Endothelial cell (in vitro differentiated cells): ENCODE measurements around the gene LCE4A. TPM values are rescaled to one million over a fixed set of nuclear protein-coding genes. Genes with fewer than 3 reads are reported as not detected.

Experiments used
- DNase-seq: peaks from one replicate; pipeline ENCODE4 v3.0.0; 2021; ENCODE audit warnings: low spot score
- H3K27ac Mint-ChIP-seq: one replicate; pipeline ENCODE4 v1.8.0; 2021; ENCODE audit warnings: mixed read lengths, inconsistent platforms; ENCODE audit not compliant: unreplicated experiment
- H3K27me3 Mint-ChIP-seq: one replicate; pipeline ENCODE4 v1.8.0; 2021; ENCODE audit warnings: mild to moderate bottlenecking, moderate library complexity, mixed read lengths, inconsistent platforms; ENCODE audit not compliant: unreplicated experiment
- H3K36me3 Mint-ChIP-seq: one replicate; pipeline ENCODE4 v1.8.0; 2021; ENCODE audit warnings: mild to moderate bottlenecking, low read depth, mixed read lengths, inconsistent platforms; ENCODE audit not compliant: unreplicated experiment
- H3K4me1 Mint-ChIP-seq: one replicate; pipeline ENCODE4 v1.8.0; 2021; ENCODE audit warnings: mild to moderate bottlenecking, mixed read lengths, inconsistent platforms; ENCODE audit not compliant: unreplicated experiment
- H3K4me3 Mint-ChIP-seq: one replicate; pipeline ENCODE4 v1.8.0; 2021; ENCODE audit warnings: mild to moderate bottlenecking, mixed read lengths, inconsistent platforms; ENCODE audit not compliant: unreplicated experiment
- H3K9me3 Mint-ChIP-seq: one replicate; pipeline ENCODE4 v1.8.0; 2021; ENCODE audit warnings: mixed read lengths, inconsistent platforms; ENCODE audit not compliant: unreplicated experiment
- total RNA-seq: library from RNA; stranded (reverse); fragmentation: NEBNext Ultra II Directional; extraction: Animal tissue kit (Norgen Biotek cat#: 25700); gene quantifications from one replicate; pipeline ENCODE4 v1.2.1, GENCODE V29; 2021; ENCODE audit not compliant: unreplicated experiment
- TF ChIP-seq, protein P1 (sequence below): fragments of 200-600 bp; sonication (generic); IDR thresholded peaks from one replicate; pipeline ENCODE4 v1.5.0; 2021; ENCODE audit warnings: antibody characterized with exemption; ENCODE audit not compliant: unreplicated experiment

The LCE4A gene
- total RNA-seq, 1 donor from 2014 or later = not detected

DNA sequence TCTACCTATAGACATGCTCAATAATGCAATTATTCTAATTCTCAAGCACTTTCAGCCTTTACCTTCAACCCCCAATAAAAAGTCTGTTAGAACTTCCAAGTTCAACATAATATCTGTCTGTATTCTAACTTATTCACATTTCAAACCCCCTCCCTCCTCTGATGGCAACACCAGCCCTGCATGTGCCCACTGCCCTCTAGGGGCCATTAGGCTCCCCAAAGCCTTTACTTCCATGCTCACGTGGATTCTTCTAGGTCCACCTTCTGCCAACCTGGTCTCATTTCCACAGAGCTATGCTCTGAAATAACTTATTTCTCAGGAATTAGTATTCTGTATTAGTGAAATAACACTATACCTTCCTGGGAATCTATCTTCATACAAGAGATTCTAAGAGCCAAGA is 27.7 kb downstream of the LCE4A start:
- peak; percentile 25 for DNase-seq
- H3K36me3 Mint-ChIP-seq = no peaks in the 10 kb centered on the region
- TF ChIP-seq, protein P1, sequence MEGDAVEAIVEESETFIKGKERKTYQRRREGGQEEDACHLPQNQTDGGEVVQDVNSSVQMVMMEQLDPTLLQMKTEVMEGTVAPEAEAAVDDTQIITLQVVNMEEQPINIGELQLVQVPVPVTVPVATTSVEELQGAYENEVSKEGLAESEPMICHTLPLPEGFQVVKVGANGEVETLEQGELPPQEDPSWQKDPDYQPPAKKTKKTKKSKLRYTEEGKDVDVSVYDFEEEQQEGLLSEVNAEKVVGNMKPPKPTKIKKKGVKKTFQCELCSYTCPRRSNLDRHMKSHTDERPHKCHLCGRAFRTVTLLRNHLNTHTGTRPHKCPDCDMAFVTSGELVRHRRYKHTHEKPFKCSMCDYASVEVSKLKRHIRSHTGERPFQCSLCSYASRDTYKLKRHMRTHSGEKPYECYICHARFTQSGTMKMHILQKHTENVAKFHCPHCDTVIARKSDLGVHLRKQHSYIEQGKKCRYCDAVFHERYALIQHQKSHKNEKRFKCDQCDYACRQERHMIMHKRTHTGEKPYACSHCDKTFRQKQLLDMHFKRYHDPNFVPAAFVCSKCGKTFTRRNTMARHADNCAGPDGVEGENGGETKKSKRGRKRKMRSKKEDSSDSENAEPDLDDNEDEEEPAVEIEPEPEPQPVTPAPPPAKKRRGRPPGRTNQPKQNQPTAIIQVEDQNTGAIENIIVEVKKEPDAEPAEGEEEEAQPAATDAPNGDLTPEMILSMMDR = no peak
- H3K4me1 Mint-ChIP-seq = no peaks in the 10 kb centered on the region
- no peak overlapping the region for H3K4me3 Mint-ChIP-seq
- H3K27me3 Mint-ChIP-seq = peaks cover 2% of the 10 kb centered on the region
- no peak overlapping the region for H3K27ac Mint-ChIP-seq
- no peaks in the 10 kb centered on the region for H3K9me3 Mint-ChIP-seq

DNA sequence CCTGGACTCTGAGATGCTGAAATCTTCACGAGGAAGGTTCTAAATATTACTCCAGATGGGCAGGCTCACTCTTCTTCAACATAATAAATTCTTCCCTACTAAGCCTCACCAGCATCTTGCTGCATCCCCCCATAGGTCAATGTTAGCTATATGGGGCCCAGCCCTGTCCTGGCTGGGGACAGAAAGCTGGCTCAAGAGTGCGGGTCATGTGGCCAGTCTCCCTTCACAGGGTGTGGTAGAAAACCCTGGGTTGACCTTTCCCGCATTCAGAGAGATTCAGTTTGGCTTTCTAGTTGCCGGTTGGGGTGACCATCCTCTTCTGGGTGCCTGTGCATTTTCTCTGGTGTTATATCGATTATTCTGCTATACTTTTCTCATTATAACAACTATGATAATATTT is 30.0 kb downstream of the LCE4A start:
- Mint-ChIP-seq H3K4me1 (no peaks in the 10 kb centered on the region), H3K27me3 (peaks cover 2% of the 10 kb centered on the region), H3K9me3 (no peaks in the 10 kb centered on the region), H3K4me3 (no peak overlapping the region), H3K27ac (no peak overlapping the region), H3K36me3 (no peaks in the 10 kb centered on the region)
- no peak for DNase-seq
- TF ChIP-seq, protein P1 = no peak

DNA sequence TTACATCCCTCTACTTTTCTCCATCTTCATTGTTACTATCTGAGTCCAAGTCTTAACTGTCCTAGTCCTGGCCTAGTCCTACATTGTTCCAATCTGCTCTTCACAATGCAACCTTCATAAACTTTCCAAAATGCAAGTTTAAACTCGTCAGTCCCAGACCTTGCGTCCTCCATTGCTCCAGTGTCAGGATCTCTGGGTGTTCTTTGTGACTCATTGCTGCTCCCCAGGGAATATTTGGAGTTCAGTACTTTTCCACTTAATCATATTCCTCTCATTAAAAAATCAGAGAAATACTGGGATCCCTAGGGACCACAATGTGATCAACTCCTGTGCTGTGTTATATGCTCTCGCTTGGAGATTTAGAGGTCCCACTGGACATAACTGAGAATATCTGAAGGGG is 31.9 kb downstream of the LCE4A start:
- H3K36me3 Mint-ChIP-seq = no peaks in the 10 kb centered on the region
- TF ChIP-seq, protein P1 = no peak
- no peak for DNase-seq
- H3K4me1 Mint-ChIP-seq = no peaks in the 10 kb centered on the region
- H3K4me3 Mint-ChIP-seq = no peak overlapping the region
- H3K27me3 Mint-ChIP-seq = peaks cover 2% of the 10 kb centered on the region
- H3K27ac Mint-ChIP-seq = no peak overlapping the region
- no peaks in the 10 kb centered on the region for H3K9me3 Mint-ChIP-seq

DNA sequence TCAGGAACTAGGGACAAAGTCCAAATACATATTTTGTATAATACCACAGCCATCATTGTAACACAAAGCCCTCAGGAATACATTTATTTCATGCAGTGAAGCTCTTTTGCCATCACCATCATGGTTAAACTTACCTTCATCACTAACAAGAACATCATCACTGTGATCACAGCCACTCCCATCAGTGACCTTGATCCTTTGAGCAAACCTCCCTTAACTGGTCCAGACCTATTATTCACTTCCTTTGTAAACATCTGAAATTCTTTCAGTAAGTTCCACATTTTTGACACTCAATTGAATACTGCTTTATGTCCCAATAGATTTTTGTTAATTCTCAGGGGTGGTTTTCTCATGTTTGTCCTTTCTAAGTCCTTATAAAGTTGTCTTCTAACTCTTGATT is 33.7 kb downstream of the LCE4A start:
- H3K4me1 Mint-ChIP-seq = no peaks in the 10 kb centered on the region
- H3K27ac Mint-ChIP-seq = no peak overlapping the region
- H3K36me3 Mint-ChIP-seq = no peaks in the 10 kb centered on the region
- no peak overlapping the region for H3K4me3 Mint-ChIP-seq
- no peaks in the 10 kb centered on the region for H3K9me3 Mint-ChIP-seq
- TF ChIP-seq, protein P1 = no peak
- DNase-seq = no peak
- peaks cover 2% of the 10 kb centered on the region for H3K27me3 Mint-ChIP-seq

DNA sequence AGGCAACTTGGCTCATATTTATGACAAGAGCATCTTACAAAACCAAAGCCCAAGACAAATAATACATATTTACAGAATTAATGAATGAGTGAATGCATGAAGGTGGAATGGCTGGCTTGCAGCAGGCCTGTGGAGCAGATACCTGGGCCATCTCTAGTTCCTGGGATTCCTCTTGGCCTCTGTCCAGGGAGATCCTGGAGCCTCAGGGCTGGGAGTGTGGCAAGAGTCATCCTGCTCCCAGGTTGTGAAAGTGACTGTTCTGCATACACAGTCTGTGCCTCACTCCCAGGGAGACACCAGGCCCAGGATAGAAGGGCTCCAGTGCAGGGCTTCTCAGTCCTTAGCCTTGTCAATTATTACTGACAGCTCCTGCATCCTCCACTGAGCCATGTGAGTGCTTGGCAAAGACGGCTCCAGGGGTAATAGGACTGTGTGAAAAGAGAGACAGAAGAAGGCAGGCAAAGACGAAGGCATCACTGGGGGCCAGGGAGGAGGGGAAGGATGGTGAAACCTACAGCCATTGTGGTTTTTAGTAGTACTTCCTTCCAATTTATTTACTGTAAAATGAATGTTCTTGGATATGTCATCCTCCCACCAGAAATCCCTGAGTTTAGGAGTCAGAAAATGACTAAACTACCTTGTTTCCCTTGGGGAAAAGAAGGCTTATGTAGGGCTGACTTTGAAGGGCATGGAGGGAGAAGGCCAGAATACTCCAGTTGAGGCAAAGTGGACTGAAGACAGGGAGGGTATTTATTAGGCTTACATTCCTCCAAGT is 35.6 kb downstream of the LCE4A start:
- Mint-ChIP-seq H3K4me3 (no peak overlapping the region), H3K9me3 (no peaks in the 10 kb centered on the region), H3K4me1 (no peaks in the 10 kb centered on the region), H3K27me3 (no peaks in the 10 kb centered on the region), H3K36me3 (no peaks in the 10 kb centered on the region), H3K27ac (no peak overlapping the region)
- TF ChIP-seq, protein P1 = no peak
- DNase-seq = no peak
